Measurements from ENCODE around the gene ARHGAP4.

The ARHGAP4 gene

GRCh38 chrX:153901753-153902140 is 24.3 kb downstream of the ARHGAP4 start:
- DNase-seq (ENCODE audit: low read depth in 2 of 2), result no peak
- no peak overlapping the region for H3K4me3 ChIP-seq (replicated peaks in 1 of 2; ENCODE audit: low read depth in 2 of 2, low read length in 2 of 2)
- no peak for TF ChIP-seq CTCF (IDR thresholded peaks at IDR 0.05; ENCODE audit: low read depth, low read length)

GRCh38 chrX:153900831-153901752 is 25.0 kb downstream of the ARHGAP4 start:
- TF ChIP-seq CTCF (IDR thresholded peaks at IDR 0.05; ENCODE audit: low read depth, low read length), result no peak
- no peak overlapping the region for H3K4me3 ChIP-seq (replicated peaks in 1 of 2; ENCODE audit: low read depth in 2 of 2, low read length in 2 of 2)
- peak; percentile 89 to 90 for DNase-seq (ENCODE audit: low read depth in 2 of 2)

GRCh38 chrX:153897899-153898298 is 28.2 kb downstream of the ARHGAP4 start:
- no peak for TF ChIP-seq CTCF (IDR thresholded peaks at IDR 0.05; ENCODE audit: low read depth, low read length)
- H3K4me3 ChIP-seq (replicated peaks in 1 of 2; ENCODE audit: low read depth in 2 of 2, low read length in 2 of 2), result no peak overlapping the region
- DNase-seq (ENCODE audit: low read depth in 2 of 2), result no peak

- no peak overlapping the region for H3K4me3 ChIP-seq (replicated peaks in 1 of 2; ENCODE audit: low read depth in 2 of 2, low read length in 2 of 2)
- no peak for DNase-seq (ENCODE audit: low read depth in 2 of 2)
- TF ChIP-seq CTCF (IDR thresholded peaks at IDR 0.05; ENCODE audit: low read depth, low read length), result no peak
Measured at GRCh38 chrX:153889123-153889522, 36.9 kb downstream of the ARHGAP4 start.

- no peak overlapping the region for H3K4me3 ChIP-seq (replicated peaks in 1 of 2; ENCODE audit: low read depth in 2 of 2, low read length in 2 of 2)
- no peak for TF ChIP-seq CTCF (IDR thresholded peaks at IDR 0.05; ENCODE audit: low read depth, low read length)
- no peak for DNase-seq (ENCODE audit: low read depth in 2 of 2)
Measured at GRCh38 chrX:153888344-153888743, 37.7 kb downstream of the ARHGAP4 start.

GRCh38 chrX:153887385-153887784 is 38.7 kb downstream of the ARHGAP4 start:
- DNase-seq (ENCODE audit: low read depth in 2 of 2), result no peak
- H3K4me3 ChIP-seq (replicated peaks in 1 of 2; ENCODE audit: low read depth in 2 of 2, low read length in 2 of 2), result no peak overlapping the region
- TF ChIP-seq CTCF (IDR thresholded peaks at IDR 0.05; ENCODE audit: low read depth, low read length), result no peak
